Measurements from ENCODE around the gene POP4.
"Not testable (repeated sequence)": the region's sequence is repeated elsewhere in the genome, so short reads cannot be mapped to it uniquely, and the experiment has no call there.

- not testable (repeated sequence) for TF ChIP-seq EP300, CTCF (IDR thresholded peaks at IDR 0.05)
These were observed 47.0 kb upstream of the POP4 start for GRCh38 chr19:29559110-29559509.
